Measurements from ENCODE around the gene LPAR2. TPM values are rescaled to one million over a fixed set of nuclear protein-coding genes. Genes with fewer than 3 reads are reported as not detected.

The LPAR2 gene
- total and polyA plus RNA-seq, 10 of the 15 experiments (the other 5 are each of a cell fraction or from before 2014, with no cell fraction given) = 0.98 to 23.8 (median 10.2) TPM

DNA sequence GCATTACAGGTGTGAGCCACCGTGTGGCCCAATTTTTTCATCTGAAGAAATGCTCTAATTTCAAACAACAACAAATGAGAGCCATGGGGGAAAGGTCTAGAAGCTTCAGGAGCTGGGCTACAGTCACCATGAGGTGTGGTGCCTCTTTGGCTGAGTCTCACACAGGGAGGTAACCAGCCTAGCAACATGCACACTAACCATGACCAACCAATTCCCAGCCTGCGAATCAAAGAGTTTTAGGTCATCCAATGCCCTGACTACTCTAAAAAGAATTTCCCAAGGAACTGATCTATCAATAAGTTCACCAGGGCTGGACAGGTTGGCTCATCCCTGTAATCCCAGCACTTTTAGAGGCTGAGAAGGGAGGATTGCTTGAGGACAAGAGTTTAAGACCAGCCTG, 39.5 kb downstream of the LPAR2 start (continued):
- TF ChIP-seq, protein P1, sequence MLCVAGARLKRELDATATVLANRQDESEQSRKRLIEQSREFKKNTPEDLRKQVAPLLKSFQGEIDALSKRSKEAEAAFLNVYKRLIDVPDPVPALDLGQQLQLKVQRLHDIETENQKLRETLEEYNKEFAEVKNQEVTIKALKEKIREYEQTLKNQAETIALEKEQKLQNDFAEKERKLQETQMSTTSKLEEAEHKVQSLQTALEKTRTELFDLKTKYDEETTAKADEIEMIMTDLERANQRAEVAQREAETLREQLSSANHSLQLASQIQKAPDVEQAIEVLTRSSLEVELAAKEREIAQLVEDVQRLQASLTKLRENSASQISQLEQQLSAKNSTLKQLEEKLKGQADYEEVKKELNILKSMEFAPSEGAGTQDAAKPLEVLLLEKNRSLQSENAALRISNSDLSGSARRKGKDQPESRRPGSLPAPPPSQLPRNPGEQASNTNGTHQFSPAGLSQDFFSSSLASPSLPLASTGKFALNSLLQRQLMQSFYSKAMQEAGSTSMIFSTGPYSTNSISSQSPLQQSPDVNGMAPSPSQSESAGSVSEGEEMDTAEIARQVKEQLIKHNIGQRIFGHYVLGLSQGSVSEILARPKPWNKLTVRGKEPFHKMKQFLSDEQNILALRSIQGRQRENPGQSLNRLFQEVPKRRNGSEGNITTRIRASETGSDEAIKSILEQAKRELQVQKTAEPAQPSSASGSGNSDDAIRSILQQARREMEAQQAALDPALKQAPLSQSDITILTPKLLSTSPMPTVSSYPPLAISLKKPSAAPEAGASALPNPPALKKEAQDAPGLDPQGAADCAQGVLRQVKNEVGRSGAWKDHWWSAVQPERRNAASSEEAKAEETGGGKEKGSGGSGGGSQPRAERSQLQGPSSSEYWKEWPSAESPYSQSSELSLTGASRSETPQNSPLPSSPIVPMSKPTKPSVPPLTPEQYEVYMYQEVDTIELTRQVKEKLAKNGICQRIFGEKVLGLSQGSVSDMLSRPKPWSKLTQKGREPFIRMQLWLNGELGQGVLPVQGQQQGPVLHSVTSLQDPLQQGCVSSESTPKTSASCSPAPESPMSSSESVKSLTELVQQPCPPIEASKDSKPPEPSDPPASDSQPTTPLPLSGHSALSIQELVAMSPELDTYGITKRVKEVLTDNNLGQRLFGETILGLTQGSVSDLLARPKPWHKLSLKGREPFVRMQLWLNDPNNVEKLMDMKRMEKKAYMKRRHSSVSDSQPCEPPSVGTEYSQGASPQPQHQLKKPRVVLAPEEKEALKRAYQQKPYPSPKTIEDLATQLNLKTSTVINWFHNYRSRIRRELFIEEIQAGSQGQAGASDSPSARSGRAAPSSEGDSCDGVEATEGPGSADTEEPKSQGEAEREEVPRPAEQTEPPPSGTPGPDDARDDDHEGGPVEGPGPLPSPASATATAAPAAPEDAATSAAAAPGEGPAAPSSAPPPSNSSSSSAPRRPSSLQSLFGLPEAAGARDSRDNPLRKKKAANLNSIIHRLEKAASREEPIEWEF (IDR thresholded peaks at IDR 0.05; ENCODE audit: insufficient replicate concordance, low read depth, low read length) = no peak
- no peak for TF ChIP-seq CEBPB (IDR thresholded peaks at IDR 0.05; ENCODE audit: borderline replicate concordance in 1 of 2, low read depth in 2 of 2, low read length in 2 of 2)
- TF ChIP-seq ZNF592 (IDR thresholded peaks at IDR 0.05) = no peak
- no peak for TF ChIP-seq TCF3 (IDR thresholded peaks at IDR 0.05; ENCODE audit: borderline replicate concordance, insufficient read depth, low read depth, low read length)

All from GM12878 (cell line).